ENCODE results near the gene SECTM1. TPM values are rescaled to one million over a fixed set of nuclear protein-coding genes. Genes with fewer than 3 reads are reported as not detected.

The SECTM1 gene
- total and polyA plus RNA-seq, 2 experiments from 2014 or later, result 0.21 to 1.3 TPM

DNA sequence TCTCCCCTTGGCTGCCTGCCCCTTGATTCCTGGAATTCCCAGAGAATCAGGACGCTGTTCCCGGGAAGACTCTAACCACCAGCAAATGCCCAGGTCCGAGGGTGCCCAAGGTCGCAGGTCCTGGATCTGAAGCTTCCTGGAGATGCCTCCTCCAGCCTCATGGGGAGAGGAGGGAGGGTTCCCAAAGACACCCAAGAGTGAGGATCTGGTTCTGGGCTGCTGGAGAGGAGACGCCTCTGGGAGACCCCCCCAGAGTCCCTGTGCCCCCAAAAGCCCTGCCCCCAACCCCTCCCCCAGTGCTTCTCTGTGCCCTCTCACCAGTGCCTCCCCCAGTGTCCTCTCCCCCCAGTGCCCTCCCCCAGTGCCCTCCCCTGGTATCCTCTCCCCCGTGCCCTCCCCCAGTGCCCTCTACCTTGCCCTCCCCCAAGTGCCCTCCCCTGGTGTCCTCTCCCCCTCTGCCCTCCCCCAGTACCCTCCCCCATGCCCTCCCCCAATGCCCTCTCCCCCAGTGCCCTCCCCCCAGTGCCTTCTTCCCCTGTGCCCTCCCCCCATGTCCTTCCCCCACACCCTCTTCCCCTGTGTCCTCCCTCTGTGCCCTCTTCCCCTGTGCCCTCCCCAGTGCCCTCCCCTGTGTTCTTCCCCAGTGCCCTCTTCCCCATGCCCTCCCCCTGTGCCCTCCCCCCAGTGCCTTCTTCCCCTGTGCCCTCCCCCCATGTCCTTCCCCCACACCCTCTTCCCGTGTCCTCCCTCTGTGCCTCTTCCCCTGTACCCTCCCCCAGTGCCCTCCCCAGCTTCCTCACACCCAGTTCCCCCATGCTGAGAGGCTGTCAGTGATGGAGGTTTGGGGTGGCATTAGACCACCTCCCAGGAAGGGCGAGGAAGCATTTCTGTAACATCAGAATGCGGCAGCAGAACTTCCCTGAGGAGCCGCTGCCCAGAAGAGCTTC is 6.3 kb upstream of the SECTM1 start:
- Histone ChIP-seq H2AFZ (no peak overlapping the region), H3K4me2 (no peak overlapping the region), H3K27me3 (ENCODE audit: insufficient read depth) (peaks cover 26% of the 10 kb centered on the region), H3K36me3 (ENCODE audit: insufficient read depth) (no peaks in the 10 kb centered on the region), H3K27ac (ENCODE audit: low read depth) (no peak overlapping the region), H3K4me3 (no peak overlapping the region), H3K79me2 (replicated peaks; ENCODE audit: insufficient read depth) (no peaks in the 10 kb centered on the region), H3K4me1 (ENCODE audit: insufficient read depth) (peaks cover 7% of the 10 kb centered on the region), H3F3A (replicated peaks; ENCODE audit: low read depth) (no peaks in the 10 kb centered on the region), H3K9me2 (ENCODE audit: insufficient read depth) (no peaks in the 10 kb centered on the region), H4K20me1 (replicated peaks; ENCODE audit: insufficient read depth) (0 out of 2 replicates have a peak, but pooled peaks cover 5% of the 10 kb centered on the region)
- TF ChIP-seq STAT1 (IDR thresholded peaks at IDR 0.05; ENCODE audit: unreplicated experiment), result no peak
- TF ChIP-seq, protein P1, sequence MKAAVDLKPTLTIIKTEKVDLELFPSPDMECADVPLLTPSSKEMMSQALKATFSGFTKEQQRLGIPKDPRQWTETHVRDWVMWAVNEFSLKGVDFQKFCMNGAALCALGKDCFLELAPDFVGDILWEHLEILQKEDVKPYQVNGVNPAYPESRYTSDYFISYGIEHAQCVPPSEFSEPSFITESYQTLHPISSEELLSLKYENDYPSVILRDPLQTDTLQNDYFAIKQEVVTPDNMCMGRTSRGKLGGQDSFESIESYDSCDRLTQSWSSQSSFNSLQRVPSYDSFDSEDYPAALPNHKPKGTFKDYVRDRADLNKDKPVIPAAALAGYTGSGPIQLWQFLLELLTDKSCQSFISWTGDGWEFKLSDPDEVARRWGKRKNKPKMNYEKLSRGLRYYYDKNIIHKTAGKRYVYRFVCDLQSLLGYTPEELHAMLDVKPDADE (IDR thresholded peaks at IDR 0.05), result no peak
- TF ChIP-seq CREB1 (CRISPR knock-in tag; IDR thresholded peaks at IDR 0.05; ENCODE audit: low read depth), result no peak
- TF ChIP-seq ZNF331 (CRISPR knock-in tag; IDR thresholded peaks at IDR 0.05; ENCODE audit: low read depth), result no peak
- TF ChIP-seq REST (IDR thresholded peaks at IDR 0.05; ENCODE audit: unreplicated experiment), result no peak
- no peak for TF ChIP-seq JUNB (IDR thresholded peaks at IDR 0.05; ENCODE audit: unreplicated experiment)
- TF ChIP-seq NANOG (IDR thresholded peaks at IDR 0.05; ENCODE audit: borderline replicate concordance), result no peak
- TF ChIP-seq, protein P2, sequence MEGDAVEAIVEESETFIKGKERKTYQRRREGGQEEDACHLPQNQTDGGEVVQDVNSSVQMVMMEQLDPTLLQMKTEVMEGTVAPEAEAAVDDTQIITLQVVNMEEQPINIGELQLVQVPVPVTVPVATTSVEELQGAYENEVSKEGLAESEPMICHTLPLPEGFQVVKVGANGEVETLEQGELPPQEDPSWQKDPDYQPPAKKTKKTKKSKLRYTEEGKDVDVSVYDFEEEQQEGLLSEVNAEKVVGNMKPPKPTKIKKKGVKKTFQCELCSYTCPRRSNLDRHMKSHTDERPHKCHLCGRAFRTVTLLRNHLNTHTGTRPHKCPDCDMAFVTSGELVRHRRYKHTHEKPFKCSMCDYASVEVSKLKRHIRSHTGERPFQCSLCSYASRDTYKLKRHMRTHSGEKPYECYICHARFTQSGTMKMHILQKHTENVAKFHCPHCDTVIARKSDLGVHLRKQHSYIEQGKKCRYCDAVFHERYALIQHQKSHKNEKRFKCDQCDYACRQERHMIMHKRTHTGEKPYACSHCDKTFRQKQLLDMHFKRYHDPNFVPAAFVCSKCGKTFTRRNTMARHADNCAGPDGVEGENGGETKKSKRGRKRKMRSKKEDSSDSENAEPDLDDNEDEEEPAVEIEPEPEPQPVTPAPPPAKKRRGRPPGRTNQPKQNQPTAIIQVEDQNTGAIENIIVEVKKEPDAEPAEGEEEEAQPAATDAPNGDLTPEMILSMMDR (conservative IDR thresholded peaks at IDR 0.05; ENCODE audit: low read depth in 2 of 2), result no peak
- no peak for TF ChIP-seq EZH2phosphoT487 (IDR thresholded peaks at IDR 0.05; ENCODE audit: unreplicated experiment)
- no peak for TF ChIP-seq EZH2 (IDR thresholded peaks at IDR 0.05; ENCODE audit: low read depth, unreplicated experiment)
- no peak for TF ChIP-seq ZNF114 (CRISPR knock-in tag; IDR thresholded peaks at IDR 0.05)
- TF ChIP-seq, protein P3, sequence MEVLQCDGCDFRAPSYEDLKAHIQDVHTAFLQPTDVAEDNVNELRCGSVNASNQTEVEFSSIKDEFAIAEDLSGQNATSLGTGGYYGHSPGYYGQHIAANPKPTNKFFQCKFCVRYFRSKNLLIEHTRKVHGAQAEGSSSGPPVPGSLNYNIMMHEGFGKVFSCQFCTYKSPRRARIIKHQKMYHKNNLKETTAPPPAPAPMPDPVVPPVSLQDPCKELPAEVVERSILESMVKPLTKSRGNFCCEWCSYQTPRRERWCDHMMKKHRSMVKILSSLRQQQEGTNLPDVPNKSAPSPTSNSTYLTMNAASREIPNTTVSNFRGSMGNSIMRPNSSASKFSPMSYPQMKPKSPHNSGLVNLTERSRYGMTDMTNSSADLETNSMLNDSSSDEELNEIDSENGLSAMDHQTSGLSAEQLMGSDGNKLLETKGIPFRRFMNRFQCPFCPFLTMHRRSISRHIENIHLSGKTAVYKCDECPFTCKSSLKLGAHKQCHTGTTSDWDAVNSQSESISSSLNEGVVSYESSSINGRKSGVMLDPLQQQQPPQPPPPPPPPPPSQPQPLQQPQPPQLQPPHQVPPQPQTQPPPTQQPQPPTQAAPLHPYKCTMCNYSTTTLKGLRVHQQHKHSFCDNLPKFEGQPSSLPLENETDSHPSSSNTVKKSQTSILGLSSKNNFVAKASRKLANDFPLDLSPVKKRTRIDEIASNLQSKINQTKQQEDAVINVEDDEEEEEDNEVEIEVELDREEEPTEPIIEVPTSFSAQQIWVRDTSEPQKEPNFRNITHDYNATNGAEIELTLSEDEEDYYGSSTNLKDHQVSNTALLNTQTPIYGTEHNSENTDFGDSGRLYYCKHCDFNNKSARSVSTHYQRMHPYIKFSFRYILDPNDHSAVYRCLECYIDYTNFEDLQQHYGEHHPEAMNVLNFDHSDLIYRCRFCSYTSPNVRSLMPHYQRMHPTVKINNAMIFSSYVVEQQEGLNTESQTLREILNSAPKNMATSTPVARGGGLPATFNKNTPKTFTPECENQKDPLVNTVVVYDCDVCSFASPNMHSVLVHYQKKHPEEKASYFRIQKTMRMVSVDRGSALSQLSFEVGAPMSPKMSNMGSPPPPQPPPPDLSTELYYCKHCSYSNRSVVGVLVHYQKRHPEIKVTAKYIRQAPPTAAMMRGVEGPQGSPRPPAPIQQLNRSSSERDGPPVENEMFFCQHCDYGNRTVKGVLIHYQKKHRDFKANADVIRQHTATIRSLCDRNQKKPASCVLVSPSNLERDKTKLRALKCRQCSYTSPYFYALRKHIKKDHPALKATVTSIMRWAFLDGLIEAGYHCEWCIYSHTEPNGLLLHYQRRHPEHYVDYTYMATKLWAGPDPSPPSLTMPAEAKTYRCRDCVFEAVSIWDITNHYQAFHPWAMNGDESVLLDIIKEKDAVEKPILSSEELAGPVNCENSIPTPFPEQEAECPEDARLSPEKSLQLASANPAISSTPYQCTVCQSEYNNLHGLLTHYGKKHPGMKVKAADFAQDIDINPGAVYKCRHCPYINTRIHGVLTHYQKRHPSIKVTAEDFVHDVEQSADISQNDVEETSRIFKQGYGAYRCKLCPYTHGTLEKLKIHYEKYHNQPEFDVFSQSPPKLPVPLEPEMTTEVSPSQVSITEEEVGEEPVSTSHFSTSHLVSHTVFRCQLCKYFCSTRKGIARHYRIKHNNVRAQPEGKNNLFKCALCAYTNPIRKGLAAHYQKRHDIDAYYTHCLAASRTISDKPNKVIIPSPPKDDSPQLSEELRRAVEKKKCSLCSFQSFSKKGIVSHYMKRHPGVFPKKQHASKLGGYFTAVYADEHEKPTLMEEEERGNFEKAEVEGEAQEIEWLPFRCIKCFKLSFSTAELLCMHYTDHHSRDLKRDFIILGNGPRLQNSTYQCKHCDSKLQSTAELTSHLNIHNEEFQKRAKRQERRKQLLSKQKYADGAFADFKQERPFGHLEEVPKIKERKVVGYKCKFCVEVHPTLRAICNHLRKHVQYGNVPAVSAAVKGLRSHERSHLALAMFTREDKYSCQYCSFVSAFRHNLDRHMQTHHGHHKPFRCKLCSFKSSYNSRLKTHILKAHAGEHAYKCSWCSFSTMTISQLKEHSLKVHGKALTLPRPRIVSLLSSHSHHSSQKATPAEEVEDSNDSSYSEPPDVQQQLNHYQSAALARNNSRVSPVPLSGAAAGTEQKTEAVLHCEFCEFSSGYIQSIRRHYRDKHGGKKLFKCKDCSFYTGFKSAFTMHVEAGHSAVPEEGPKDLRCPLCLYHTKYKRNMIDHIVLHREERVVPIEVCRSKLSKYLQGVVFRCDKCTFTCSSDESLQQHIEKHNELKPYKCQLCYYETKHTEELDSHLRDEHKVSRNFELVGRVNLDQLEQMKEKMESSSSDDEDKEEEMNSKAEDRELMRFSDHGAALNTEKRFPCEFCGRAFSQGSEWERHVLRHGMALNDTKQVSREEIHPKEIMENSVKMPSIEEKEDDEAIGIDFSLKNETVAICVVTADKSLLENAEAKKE (CRISPR knock-in tag; IDR thresholded peaks at IDR 0.05), result no peak
- no peak for TF ChIP-seq POLR2AphosphoS5 (IDR thresholded peaks at IDR 0.05; ENCODE audit: low read depth)
- H3K4me3 Mint-ChIP-seq, result no peak overlapping the region
- peaks cover 43% of the 10 kb centered on the region for H3K27me3 Mint-ChIP-seq (ENCODE audit: insufficient read depth, low read depth, poor library complexity)
- no peak overlapping the region for H3K27ac Mint-ChIP-seq
- H3K4me1 Mint-ChIP-seq, result peaks cover 21% of the 10 kb centered on the region
- no peak for DNase-seq (ENCODE audit: low spot score)
- peaks cover 4% of the 10 kb centered on the region for H3K36me3 Mint-ChIP-seq (ENCODE audit: low read depth)
- peaks cover 15% of the 10 kb centered on the region for H3K9me3 Mint-ChIP-seq
- ATAC-seq, result no peak
